ENCODE data around the gene MSX2. TPM values are rescaled to one million over a fixed set of nuclear protein-coding genes. Genes with fewer than 3 reads are reported as not detected.

Gene MSX2
- total and polyA plus RNA-seq, 2 of the 8 experiments (the other 6 are each of a cell fraction or from before 2014, with no cell fraction given): 0.24 to 0.47 TPM

- Histone ChIP-seq H4K8ac (ENCODE audit: extremely low read depth, insufficient read depth, low read length) (no peak overlapping the region), H2BK5ac (ENCODE audit: low read depth, low read length) (no peak overlapping the region), H4K5ac (ENCODE audit: insufficient read length, low read depth, low read length) (no peak overlapping the region), H3K4me2 (ENCODE audit: insufficient read depth in 1 of 2, low read depth in 2 of 2, low read length in 2 of 2) (no peak overlapping the region), H3K79me1 (ENCODE audit: low read depth, low read length) (no peaks in the 10 kb centered on the region), H3K4me1 (replicated peaks in 1 of 4; ENCODE audit: control insufficient read depth in 3 of 4, insufficient read depth in 4 of 4, low read length in 3 of 4) (peaks cover 0 to 7% (median 0%) of the 10 kb centered on the region in 4 experiments; a peak in 3 of 7 replicates), H3K4me3 (ENCODE audit: extremely low read depth in 1 of 4, insufficient read depth in 2 of 4, low read depth in 3 of 4, low read length in 4 of 4) (no peak overlapping the region), H3K36me3 (ENCODE audit: control insufficient read depth in 2 of 4, insufficient read depth in 4 of 4, low read length in 3 of 4) (no peaks in the 10 kb centered on the region), H3K4ac (replicated peaks; ENCODE audit: insufficient read length, low read depth, low read length) (no peak overlapping the region), H3K79me2 (ENCODE audit: control insufficient read depth in 1 of 2, insufficient read depth in 2 of 2, low read length in 2 of 2) (no peaks in the 10 kb centered on the region), H2BK12ac (ENCODE audit: low read depth, low read length) (no peak overlapping the region), H3K9me3 (ENCODE audit: insufficient read depth in 2 of 2, low read depth in 1 of 2, low read length in 1 of 2) (no peaks in the 10 kb centered on the region), H3K27ac (ENCODE audit: low read depth, low read length) (no peak overlapping the region), H4K91ac (replicated peaks; ENCODE audit: insufficient read length, low read length) (no peak overlapping the region), H3K9ac (replicated peaks in 1 of 4; ENCODE audit: extremely low read depth in 1 of 4, low read depth in 3 of 4, low read length in 3 of 4) (no peak overlapping the region), H4K20me1 (replicated peaks in 1 of 2; ENCODE audit: control insufficient read depth in 1 of 2, insufficient read depth in 2 of 2, low read length in 2 of 2) (peaks cover 0 to 2% of the 10 kb centered on the region in 2 experiments), H3K27me3 (replicated peaks in 1 of 4; ENCODE audit: control insufficient read depth in 3 of 4, extremely low read depth in 1 of 4, insufficient read depth in 3 of 4, low read length in 3 of 4) (peaks cover 7 to 26% (median 26%) of the 10 kb centered on the region in 4 experiments), H2AK5ac (ENCODE audit: low read depth, low read length) (no peak overlapping the region), H3K14ac (ENCODE audit: insufficient read length) (no peak overlapping the region), H3K56ac (replicated peaks; ENCODE audit: insufficient read length, low read depth, low read length) (no peak overlapping the region), H3K23ac (ENCODE audit: insufficient read length) (no peak overlapping the region), H3K18ac (ENCODE audit: extremely low read depth, low read length) (no peak overlapping the region), H2BK120ac (replicated peaks; ENCODE audit: low read depth, low read length) (no peak overlapping the region), H3K23me2 (ENCODE audit: low read depth, low read length) (no peaks in the 10 kb centered on the region), H2BK15ac (ENCODE audit: low read length) (no peak overlapping the region), H2AFZ (ENCODE audit: low read length) (no peak overlapping the region), H2BK20ac (ENCODE audit: low read length) (no peak overlapping the region)
- DNase-seq (ENCODE audit: low read depth in 1 of 2, low spot score in 2 of 2): no peak
- no peak for FAIRE-seq
- POLR2A ChIA-PET (ENCODE audit: partially characterized antibody): no interaction called here
- CTCF ChIA-PET (ENCODE audit: partially characterized antibody): no interaction called here
- TF ChIP-seq TBP (IDR thresholded peaks at IDR 0.05; ENCODE audit: low read depth, low read length) (no peak), CREB1 (IDR thresholded peaks at IDR 0.05) (no peak), KDM1A (IDR thresholded peaks at IDR 0.05; ENCODE audit: borderline replicate concordance, low read length) (no peak), USF2 (IDR thresholded peaks at IDR 0.05; ENCODE audit: low read length) (no peak), JUN (IDR thresholded peaks at IDR 0.05; ENCODE audit: low read depth, low read length) (no peak), ASH2L (IDR thresholded peaks at IDR 0.05; ENCODE audit: low read length) (no peak), CBX8 (IDR thresholded peaks at IDR 0.05; ENCODE audit: borderline replicate concordance, low read depth, low read length) (no peak), RNF2 (IDR thresholded peaks at IDR 0.05; ENCODE audit: borderline replicate concordance, low read depth, low read length, missing control alignments, poor library complexity, severe bottlenecking) (no peak), KDM4A (IDR thresholded peaks at IDR 0.05; ENCODE audit: low read depth, low read length, severe bottlenecking) (no peak), YY1 (IDR thresholded peaks at IDR 0.05; ENCODE audit: low read depth, low read length) (no peak)
Measured at GRCh38 chr5:174714751-174715150, 9.6 kb upstream of the MSX2 start.
